Mucosa of gallbladder (tissue), 1 donor: ENCODE results near the gene DOCK10. TPM values are rescaled to one million over a fixed set of nuclear protein-coding genes. Genes with fewer than 3 reads are reported as not detected.

Experiments used
- DNase-seq: peaks from one replicate; pipeline ENCODE4 v3.0.0-alpha.2; 2020; ENCODE audit warnings: low spot score
- total RNA-seq: library from RNA; stranded (reverse); gene quantifications from one replicate; pipeline ENCODE4 v1.2.1, GENCODE V29; 2021
- donor health status: DM: no; HTN: no; CAD: no.

Gene DOCK10
- total RNA-seq, 1 donor from 2014 or later = 20.1 TPM

GRCh38 chr2:224837558-224837957 lies 204.7 kb downstream of the DOCK10 start:
- DNase-seq = no peak

- DNase-seq = no peak
These were observed 205.2 kb downstream of the DOCK10 start for GRCh38 chr2:224837066-224837465.

DNA sequence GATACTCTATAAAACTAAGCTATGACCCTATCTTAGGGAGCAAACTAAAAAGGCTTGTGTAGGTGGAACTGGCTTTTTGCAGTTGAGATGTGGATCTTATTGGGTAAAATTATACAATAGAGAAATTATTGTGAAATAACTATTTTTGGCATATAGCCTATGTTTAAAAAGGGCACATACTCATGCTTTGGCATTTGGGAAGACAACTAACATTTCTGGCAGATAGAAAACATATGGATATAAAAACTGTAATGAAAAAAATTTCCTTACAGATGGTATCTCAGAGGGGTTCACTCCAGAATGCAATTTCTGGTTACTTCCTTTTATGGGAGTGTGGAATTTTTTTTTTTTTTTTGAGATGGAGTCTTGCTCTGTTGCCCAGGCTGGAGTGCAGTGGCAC lies 206.0 kb downstream of the DOCK10 start:
- no peak for DNase-seq

DNA sequence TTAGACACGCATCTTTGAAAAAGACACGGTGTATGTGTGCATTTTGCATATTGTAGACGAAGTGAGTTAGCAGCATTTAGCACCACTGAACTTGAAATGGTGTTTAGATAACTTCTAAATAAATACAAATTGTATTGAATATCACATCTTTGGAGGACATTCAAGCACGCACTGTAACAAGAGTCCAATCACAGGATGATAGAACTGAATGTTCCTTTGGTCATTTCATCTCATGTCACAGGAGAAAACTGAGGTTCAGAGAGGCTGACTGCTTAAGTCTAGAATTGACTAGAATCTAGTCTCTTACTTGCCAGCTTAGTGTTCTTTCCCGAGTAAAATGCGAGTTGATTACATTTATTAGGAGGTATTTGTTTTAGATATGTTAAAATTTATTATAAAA lies 206.9 kb downstream of the DOCK10 start:
- DNase-seq = no peak

- no peak for DNase-seq
These were observed 208.3 kb downstream of the DOCK10 start for GRCh38 chr2:224833986-224834385.

- DNase-seq = no peak
These were observed 210.1 kb downstream of the DOCK10 start for GRCh38 chr2:224832207-224832606.

GRCh38 chr2:224831530-224831929 lies 210.7 kb downstream of the DOCK10 start:
- no peak for DNase-seq

GRCh38 chr2:224820283-224820991 lies 221.8 kb downstream of the DOCK10 start:
- DNase-seq = no peak

DNA sequence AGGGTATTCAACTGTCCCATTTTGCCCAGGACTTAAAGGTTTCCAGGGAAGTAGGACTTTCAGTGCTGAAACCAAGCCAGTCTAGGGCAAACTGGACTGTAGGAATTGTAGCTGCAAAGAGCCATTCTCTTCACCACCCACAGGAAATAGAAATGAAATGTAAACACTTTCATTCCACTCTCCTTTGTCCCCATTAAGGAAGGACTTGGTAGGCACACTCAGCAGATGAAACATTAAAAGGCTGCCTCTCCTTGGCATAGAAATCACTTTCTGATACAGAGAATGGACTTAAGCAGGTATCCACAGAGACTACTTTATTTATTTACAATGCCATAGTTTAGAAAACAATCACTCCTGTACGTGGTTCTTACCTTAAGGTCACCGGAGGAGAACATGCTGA lies 223.2 kb downstream of the DOCK10 start:
- no peak for DNase-seq

GRCh38 chr2:224817676-224818075 lies 224.6 kb downstream of the DOCK10 start:
- DNase-seq = no peak

GRCh38 chr2:224816816-224817215 lies 225.5 kb downstream of the DOCK10 start:
- DNase-seq = no peak

DNA sequence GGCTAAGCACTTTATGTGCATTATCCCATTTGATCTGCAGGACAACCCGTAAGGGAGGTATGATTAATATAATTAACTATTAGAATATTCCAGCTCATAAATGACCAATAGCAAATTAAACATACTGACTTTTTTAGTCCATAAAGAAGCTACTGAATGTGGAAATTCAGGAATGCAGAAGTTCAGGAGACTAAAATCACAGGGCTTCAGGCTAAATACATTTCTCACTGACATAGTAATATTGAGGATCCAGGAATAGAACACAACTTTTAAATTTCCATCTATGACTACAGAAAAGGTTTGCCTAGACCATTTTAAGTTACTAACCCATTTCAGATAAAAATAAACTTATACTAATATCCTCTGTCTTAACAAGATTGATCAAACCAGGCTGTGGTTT lies 228.7 kb downstream of the DOCK10 start:
- DNase-seq = no peak

DNA sequence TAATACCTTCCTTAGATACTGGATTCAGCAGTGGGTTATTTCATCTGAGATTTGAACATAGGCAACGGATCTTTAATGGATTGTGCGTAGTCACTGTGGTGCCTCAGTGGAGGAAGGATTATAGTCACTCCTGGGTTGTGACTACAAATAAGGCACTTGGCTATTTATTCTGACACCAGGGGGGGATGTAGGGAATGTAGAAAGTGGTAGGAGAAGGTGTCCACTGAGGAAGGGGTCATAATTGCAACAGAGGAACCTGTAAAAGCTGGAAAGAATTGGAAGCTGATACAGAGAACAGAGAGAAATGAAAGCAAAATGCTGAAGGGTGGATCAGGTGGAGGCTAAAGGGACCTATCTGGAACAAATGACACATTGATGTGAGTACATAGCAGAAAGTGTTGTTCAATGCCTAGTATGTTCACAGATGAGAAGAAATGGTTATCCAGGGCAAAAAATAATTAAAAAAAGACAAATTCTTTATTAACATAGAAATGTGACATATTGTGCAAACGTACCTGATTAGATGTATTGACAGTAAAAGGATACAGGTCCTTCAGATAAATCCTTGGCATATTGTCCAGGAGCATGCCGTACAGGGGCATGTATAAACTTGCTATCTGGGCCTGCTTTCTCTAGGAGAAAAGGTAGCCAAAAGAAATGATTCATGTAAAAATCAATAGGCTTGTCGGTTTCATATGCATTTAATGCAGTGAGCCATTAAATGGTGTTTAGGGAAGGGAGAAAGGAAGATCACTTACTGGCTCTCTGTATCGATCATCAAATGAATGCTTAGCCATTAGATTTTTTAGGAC lies 234.9 kb downstream of the DOCK10 start:
- DNase-seq = no peak

DNA sequence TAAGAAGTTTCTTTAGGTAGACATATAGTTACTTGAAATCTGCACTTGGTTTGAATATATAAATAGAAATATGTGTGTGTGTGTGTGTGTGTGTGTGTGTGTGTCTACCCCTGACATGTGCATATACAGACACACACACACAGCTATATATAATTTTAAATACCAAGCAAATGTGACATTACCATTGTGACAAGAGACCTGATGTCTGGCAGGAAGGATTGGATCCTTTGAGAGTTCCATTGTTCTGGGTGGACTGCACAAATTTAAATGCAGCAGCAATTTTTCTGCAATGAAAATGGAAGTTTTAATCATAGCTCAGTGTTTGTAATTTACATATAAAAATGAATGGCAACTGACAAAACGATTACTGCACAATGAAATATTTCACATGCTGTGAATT lies 238.3 kb downstream of the DOCK10 start:
- DNase-seq = no peak

- DNase-seq = no peak
These were observed 239.9 kb downstream of the DOCK10 start for GRCh38 chr2:224802407-224802806.

- DNase-seq = no peak
These were observed 240.9 kb downstream of the DOCK10 start for GRCh38 chr2:224801360-224801759.

- no peak for DNase-seq
These were observed 242.6 kb downstream of the DOCK10 start for GRCh38 chr2:224799691-224800090.

DNA sequence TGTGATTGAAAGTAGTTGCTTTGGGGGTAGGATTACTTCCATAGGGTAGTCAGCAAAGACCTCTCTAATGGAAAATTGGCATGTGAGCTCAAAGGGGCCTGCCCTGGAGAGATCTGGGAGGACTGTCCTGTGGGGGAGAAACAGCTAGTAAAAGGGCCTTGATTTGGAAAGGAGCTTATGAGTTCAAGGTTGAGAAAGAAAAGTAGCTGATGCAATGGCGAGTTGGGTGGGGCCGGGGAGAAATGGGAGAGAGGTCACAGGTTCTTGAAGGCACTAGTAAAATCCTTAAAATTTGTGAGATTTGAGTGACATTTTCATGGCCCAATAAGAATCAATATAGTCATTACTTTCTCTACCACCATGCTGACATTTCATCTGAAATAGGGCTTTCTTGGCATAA lies 244.1 kb downstream of the DOCK10 start:
- DNase-seq = no peak

DNA sequence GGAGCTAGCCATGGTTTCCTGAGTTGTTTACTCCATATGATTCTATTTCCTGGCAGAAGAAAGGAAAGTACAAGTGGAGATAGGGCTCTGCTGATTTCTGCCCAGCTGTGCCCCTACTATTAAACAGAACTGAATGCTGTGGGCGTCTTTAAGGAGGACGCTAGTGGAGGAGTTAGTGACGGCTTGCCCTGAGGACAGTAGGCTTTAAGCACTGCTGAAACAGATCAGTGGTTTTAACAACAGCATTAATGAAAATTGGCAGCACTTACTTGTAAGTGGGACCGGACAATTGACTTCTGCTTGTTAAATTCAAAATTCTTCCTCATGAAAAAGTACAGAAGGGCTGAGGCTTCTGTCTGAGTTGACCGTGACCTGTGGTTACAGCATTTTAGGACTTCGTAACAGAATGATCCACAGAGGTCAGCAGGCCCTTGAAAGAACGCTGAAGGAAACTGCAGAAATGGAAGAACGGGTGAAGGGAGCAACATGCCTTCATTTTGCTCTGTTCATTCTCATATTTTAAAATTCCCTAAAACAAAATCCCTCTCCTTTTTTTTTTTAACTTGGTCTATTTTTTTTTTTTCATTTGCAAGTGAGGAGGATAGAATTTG lies 245.5 kb downstream of the DOCK10 start:
- DNase-seq = no peak

DNA sequence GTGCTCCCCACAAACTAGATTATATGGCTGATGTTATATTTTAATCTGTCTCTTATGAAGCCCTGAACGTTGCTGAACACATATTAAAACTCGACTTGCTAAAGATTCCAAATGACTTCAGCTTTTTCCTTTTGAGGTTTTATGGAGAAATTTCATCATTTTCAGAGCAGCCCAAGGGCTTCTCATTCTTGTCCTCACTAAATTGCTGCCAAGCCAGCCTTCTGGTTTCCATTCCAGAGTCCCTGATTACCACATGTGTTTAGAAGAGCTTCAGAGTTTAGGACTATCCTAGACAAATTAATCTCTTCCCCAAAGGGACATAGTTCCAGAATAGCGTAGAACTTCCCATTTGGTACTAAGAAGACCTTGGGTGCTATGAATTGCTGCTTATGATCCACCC lies 248.3 kb downstream of the DOCK10 start:
- DNase-seq = peak; percentile 32

DNA sequence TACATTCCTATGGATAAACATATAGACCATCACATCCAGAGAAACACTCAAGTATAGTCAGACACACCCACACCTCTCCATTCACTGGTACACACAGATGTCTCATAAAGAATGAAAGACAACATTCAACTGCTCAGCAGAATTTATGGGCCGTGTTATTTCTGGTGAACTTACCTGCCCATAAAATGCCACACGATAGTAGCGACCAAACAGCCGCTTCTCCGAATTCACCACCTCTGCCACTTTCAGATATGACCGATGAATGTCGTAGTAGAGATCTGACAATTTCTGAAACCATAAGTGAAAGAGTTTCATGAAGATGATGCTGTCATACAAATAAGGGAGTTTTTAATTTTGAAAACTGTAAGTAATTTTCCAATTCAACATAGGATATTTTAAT lies 255.4 kb downstream of the DOCK10 start:
- DNase-seq = no peak

DNA sequence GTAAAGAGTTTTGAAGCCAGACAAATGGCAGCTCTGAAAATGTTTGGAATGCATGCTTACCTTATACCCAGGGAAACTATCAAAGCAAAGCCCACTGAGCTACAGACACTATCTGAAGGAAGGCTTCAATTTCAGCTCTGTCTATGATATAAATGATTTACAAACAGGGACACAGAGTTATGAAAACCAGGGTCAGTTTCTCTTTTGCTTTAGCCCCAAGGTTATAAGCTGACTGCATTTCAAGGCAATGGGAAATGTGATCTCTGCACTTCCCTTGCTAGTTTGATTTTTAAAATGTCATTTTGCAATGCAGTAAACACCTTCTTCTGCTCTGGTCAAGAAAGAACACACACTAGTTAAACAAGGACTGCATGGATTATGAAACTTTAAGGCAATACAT lies 260.9 kb downstream of the DOCK10 start:
- DNase-seq = no peak

- no peak for DNase-seq
These were observed 261.4 kb downstream of the DOCK10 start for GRCh38 chr2:224780823-224781222.
